H7 (cell line): Measurements from ENCODE around the gene PLPPR1. TPM values are rescaled to one million over a fixed set of nuclear protein-coding genes. Genes with fewer than 3 reads are reported as not detected.
A peak's percentile ranks its signal among the peaks of the same experiment; 100 is the strongest.

Experiments
- DNase-seq: peaks from one replicate; pipeline ENCODE4 v3.0.0; 2012
- H3K27me3 ChIP-seq: 2 replicates; pipeline ENCODE4 v1.6.0; 2011; ENCODE audit warnings: mild to moderate bottlenecking, low read length; ENCODE audit not compliant: control insufficient read depth, insufficient read depth
- H3K36me3 ChIP-seq: replicated peaks from 2 replicates; pipeline ENCODE4 v1.5.1; 2011; ENCODE audit warnings: low read length; ENCODE audit not compliant: control insufficient read depth, insufficient read depth
- H3K4me3 ChIP-seq: 2 replicates; pipeline ENCODE4 v1.5.1; 2011; ENCODE audit warnings: low read depth, mild to moderate bottlenecking, control low read depth, low read length, moderate library complexity; ENCODE audit not compliant: insufficient read depth
- total RNA-seq: library from RNA; depleted of rRNA; stranded (reverse); fragments of >200 nt; shearing (Covaris generic); gene quantifications from 2 replicates; pipeline ENCODE4 v1.2.3, GENCODE V29; 2014; rRNA removed

The PLPPR1 gene
- total RNA-seq = 2.7 and 2.8 TPM in 2 replicates

- Histone ChIP-seq H3K36me3 (no peaks in the 10 kb centered on the region), H3K27me3 (peaks cover 50% of the 10 kb centered on the region), H3K4me3 (peak within 1 kb of the TSS; percentile 85)
- DNase-seq = peak; percentile 91
Measured at GRCh38 chr9:101028346-101029314, at the start of gene PLPPR1. TSS of gene PLPPR1 (plus strand) at chr9:101028727.

GRCh38 chr9:100989731-100990130 is 38.8 kb upstream of the PLPPR1 start:
- no peaks in the 10 kb centered on the region for H3K27me3 ChIP-seq
- DNase-seq = no peak
- no peaks in the 10 kb centered on the region for H3K36me3 ChIP-seq
- H3K4me3 ChIP-seq = no peak overlapping the region

DNA sequence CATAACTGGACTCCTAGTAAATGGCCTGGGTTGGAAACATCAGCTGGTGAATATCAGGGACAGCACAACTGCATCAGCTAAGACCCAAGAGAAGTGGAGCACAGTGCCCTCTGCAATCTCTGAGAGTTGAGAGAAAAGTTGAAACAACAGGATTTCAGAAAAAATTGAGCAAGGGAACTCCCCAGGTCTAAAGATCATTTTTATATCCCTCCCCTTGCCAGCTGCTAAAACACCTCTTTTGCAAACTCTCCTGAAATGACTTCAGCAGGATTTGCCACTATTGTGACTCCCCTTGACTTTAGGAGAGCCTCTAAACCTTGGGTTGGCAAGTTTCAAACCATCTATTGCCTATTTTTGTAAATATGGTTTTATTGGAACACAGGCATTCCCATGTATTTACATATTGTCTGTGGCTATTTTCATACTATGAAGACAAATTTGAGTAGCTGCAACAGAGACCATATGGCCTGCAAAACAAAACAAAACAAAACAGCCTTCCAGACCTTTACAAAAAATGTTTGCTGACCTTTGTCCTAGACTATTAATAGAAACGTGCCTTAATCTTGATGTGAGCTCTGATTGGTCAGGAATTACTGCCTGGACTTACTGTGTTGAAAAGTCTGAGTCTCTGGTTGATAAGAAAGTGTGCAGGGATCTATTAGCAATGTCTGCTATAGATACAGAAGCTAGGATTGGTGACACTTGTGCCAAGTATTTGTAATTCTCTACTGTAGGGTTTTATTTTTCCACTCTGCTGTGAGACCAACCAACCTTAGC is 37.7 kb upstream of the PLPPR1 start:
- Histone ChIP-seq H3K36me3 (no peaks in the 10 kb centered on the region), H3K27me3 (no peaks in the 10 kb centered on the region), H3K4me3 (no peak overlapping the region)
- DNase-seq = no peak

GRCh38 chr9:100992632-100993031 is 35.9 kb upstream of the PLPPR1 start:
- Histone ChIP-seq H3K4me3 (no peak overlapping the region), H3K27me3 (no peaks in the 10 kb centered on the region), H3K36me3 (no peaks in the 10 kb centered on the region)
- DNase-seq = no peak

DNA sequence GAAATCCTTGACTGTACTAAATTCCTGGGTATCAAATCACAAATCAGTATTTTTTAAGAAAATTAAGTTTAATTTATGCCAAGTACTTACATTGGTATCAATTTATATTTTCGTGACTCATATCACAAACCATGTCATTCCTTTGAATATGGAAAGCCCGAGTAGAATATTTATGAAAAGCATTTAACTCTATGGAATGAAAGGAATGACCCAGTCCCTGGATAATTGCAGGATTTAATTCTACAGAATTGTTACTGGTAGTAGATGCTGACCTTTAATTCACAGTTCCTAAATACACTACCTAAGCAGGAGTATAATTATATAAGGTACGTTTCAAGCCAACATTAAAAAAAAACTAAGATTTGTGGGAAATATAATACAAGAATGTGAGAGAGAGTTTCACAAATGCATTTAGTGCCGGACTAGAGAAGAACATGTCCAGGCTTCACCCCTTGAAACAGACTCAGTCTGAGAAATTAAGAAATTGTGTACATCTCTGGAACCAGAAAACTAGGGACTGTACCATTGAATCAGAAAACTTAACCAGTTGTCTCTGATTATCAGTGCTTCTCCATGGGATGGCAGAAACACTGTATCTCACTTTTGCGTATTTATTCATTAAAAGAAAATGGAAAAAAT is 28.5 kb upstream of the PLPPR1 start:
- no peak for DNase-seq
- no peaks in the 10 kb centered on the region for H3K36me3 ChIP-seq
- no peak overlapping the region for H3K4me3 ChIP-seq
- H3K27me3 ChIP-seq = no peaks in the 10 kb centered on the region

- Histone ChIP-seq H3K4me3 (no peak overlapping the region), H3K36me3 (no peaks in the 10 kb centered on the region), H3K27me3 (no peaks in the 10 kb centered on the region)
- DNase-seq = no peak
Measured at GRCh38 chr9:101005246-101005645, 23.3 kb upstream of the PLPPR1 start.

DNA sequence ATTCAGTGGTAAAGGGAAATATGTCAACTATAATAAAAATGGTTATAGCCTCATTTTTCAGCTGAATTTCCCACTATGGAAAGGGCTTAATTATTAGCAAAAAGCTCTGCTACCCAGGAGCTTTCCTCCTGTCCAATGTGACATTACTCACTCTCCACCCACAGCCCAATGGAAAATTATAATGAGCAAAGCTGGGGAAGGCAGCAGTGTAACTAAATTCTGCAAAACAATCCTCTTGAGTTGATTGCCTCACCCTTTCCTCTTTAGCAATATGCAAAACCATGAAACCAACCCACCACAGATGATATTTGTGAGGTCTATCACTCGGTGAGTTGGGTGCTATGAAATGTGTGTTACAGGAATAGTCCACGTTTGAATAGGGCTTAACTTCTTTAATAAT is 14.0 kb upstream of the PLPPR1 start:
- DNase-seq = no peak
- no peaks in the 10 kb centered on the region for H3K36me3 ChIP-seq
- no peak overlapping the region for H3K4me3 ChIP-seq
- no peaks in the 10 kb centered on the region for H3K27me3 ChIP-seq

DNA sequence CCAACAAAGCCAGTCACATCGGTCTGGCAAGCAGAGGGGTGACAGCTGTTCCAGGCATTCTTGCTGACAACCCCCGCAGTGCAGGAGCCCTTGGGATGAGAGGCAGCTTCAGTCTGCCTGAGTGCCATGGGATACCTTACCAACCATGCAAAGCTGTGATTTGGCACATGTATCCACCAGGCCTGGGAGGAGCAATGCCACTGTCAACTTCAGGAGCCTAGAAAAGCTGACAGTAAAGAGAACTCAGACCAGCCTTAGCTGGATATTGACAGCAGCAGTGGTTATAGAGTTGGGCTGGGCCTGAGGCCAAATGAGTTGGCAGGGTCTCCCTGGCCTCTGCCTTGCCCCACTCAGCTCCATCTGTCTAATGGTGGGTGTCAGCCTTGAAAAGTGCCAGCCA is 10.1 kb upstream of the PLPPR1 start:
- Histone ChIP-seq H3K36me3 (no peaks in the 10 kb centered on the region), H3K4me3 (no peak overlapping the region), H3K27me3 (no peaks in the 10 kb centered on the region)
- DNase-seq = no peak

- H3K36me3 ChIP-seq = no peaks in the 10 kb centered on the region
- no peak for DNase-seq
- no peak overlapping the region for H3K4me3 ChIP-seq
- peaks cover 14% of the 10 kb centered on the region for H3K27me3 ChIP-seq
Measured at GRCh38 chr9:101022704-101023103, 5.8 kb upstream of the PLPPR1 start.

DNA sequence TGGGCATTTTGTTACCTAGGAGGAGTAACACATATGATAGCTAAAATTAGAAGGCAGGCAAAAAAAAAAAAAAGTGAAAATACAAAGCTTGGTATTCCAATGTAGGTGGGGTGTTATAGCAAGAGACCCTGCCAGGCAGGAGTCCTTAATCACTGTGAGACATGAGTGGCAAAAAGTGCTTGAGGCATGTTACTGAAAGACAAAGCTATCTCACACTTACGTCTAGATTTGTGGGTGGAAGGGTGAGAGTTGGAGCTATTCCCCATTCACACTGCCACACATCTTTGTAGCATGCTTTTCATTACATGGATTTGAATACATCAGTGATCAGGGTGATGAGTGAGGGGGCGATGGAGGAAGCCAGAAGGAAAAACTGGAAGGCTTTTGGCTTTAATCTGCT is 2.6 kb upstream of the PLPPR1 start:
- Histone ChIP-seq H3K27me3 (peaks cover 44% of the 10 kb centered on the region), H3K4me3 (no peak overlapping the region), H3K36me3 (no peaks in the 10 kb centered on the region)
- no peak for DNase-seq

DNA sequence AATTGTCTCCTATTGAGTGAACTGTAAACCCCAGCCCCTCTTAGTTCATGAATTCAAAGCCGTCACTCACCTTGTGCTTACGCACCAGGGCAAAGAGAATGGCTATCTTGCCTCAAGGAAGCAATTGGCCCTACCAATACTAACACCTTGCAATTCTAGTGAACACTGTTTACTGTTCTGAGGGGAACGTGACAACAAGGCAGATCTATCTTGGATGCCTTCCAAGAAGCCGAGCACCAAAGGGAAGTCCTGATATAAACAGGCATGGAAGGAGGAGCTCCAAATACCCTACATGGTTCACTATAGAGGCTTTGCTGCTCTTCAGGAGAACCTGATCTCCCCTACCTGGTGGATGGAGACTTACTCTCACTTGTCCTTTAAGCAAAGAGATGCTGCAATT is 1.7 kb upstream of the PLPPR1 start:
- Histone ChIP-seq H3K4me3 (no peak overlapping the region), H3K27me3 (peaks cover 50% of the 10 kb centered on the region), H3K36me3 (no peaks in the 10 kb centered on the region)
- DNase-seq = no peak

- Histone ChIP-seq H3K27me3 (peaks cover 50% of the 10 kb centered on the region), H3K36me3 (no peaks in the 10 kb centered on the region), H3K4me3 (no peak overlapping the region)
- no peak for DNase-seq
Measured at GRCh38 chr9:101027236-101027635, 1.3 kb upstream of the PLPPR1 start.

DNA sequence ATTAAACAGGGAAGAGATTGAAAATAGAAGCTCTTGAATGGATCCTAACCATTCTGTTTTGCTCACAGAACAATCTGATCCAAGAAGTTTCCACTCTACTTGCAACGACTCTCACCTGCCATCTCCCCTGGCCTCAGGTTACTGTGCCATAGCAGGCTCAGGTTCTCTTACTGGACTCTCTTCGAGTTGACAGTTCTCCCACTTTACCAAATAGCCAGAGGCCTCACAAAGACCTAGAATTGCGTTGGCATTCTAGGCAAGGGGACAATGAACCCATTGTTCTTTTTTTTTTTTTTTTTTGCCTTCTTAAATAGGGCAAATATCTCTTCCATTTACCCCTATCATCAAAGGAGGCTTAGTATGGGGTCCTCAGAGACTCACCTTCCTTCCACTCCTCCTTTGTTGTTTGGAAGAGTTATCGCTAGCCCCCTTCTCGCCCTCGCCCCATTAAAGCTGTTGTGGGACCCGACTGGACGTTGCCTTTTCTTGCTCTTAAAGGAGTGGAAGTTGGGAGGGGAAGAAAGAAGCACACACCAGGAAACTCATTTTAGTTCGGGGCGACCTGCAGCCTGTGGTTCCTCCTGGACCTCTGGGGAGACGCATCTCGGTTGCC is 688 bp upstream of the PLPPR1 start:
- peaks cover 50% of the 10 kb centered on the region for H3K27me3 ChIP-seq
- H3K4me3 ChIP-seq = peak overlapping the region; percentile 85
- DNase-seq = no peak
- H3K36me3 ChIP-seq = no peaks in the 10 kb centered on the region

- Histone ChIP-seq H3K36me3 (no peaks in the 10 kb centered on the region), H3K4me3 (peak overlapping the region; percentile 85), H3K27me3 (peaks cover 50% of the 10 kb centered on the region)
- DNase-seq = peak; percentile 49
Measured at GRCh38 chr9:101029315-101030085, 973 bp downstream of the PLPPR1 start.
